Measurements from ENCODE around the gene PRKCH.

The PRKCH gene

GRCh38 chr14:61452452-61452851 is 131.1 kb downstream of the PRKCH start:
- H3K4me3 ChIP-seq (ENCODE audit: low read depth, low read length), result no peak overlapping the region
- no peak for TF ChIP-seq CTCF (IDR thresholded peaks at IDR 0.05; ENCODE audit: low read depth, low read length)

GRCh38 chr14:61453103-61453767 is 131.9 kb downstream of the PRKCH start:
- H3K4me3 ChIP-seq (ENCODE audit: low read depth, low read length), result no peak overlapping the region
- no peak for TF ChIP-seq CTCF (IDR thresholded peaks at IDR 0.05; ENCODE audit: low read depth, low read length)

- TF ChIP-seq CTCF (IDR thresholded peaks at IDR 0.05; ENCODE audit: low read depth, low read length), result no peak
- H3K4me3 ChIP-seq (ENCODE audit: low read depth, low read length), result no peak overlapping the region
Measured at GRCh38 chr14:61454545-61454944, 133.2 kb downstream of the PRKCH start.

GRCh38 chr14:61455351-61455750 is 134.0 kb downstream of the PRKCH start:
- no peak for TF ChIP-seq CTCF (IDR thresholded peaks at IDR 0.05; ENCODE audit: low read depth, low read length)
- H3K4me3 ChIP-seq (ENCODE audit: low read depth, low read length), result no peak overlapping the region

- TF ChIP-seq CTCF (IDR thresholded peaks at IDR 0.05; ENCODE audit: low read depth, low read length), result peak; percentile 68
Measured at GRCh38 chr14:61456720-61457119, 135.3 kb downstream of the PRKCH start.

DNA sequence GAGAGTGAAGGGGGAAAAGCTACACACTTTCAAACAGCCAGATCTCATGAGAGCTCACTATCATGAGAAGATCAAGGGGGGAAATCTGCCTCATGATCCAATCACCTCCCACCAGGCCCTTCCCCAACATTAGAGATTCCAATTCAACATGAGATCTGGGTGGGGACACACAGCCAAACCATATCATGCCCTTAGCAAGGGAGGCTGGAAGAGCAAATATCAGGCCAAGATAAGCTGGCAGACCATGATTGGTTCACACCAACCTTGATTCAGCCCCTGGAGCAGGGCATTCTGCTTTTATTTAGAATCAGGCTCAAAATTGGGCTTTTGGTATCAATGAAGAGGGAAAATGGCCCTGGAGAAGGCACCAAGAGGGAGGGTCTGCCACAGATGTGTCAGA is 137.4 kb downstream of the PRKCH start:
- no peak overlapping the region for H3K4me3 ChIP-seq (ENCODE audit: low read depth, low read length)
- no peak for TF ChIP-seq CTCF (IDR thresholded peaks at IDR 0.05; ENCODE audit: low read depth, low read length)

More at GRCh38 chr14:61456720-61457119, 135.3 kb downstream of the PRKCH start:
- no peak overlapping the region for H3K4me3 ChIP-seq (ENCODE audit: low read depth, low read length)

DNA sequence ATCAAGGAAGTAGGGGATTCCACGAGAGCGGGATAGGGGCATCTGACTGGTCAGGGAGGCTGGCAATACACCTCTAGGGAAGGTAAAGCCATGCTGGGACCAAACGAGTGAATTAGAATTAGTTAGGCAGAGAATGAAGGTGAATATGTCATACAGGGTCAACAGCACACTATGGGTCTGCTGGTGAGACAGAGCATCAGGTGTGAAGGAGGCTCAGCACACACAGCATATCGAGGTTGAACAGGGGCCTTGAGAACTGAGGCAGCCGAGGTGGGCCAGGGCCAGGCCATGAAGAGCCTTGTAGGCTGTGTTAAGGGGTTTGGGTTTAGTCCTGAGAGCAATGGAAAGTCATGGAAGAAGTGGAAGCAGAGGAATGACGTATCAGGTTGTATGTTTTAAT is 137.8 kb downstream of the PRKCH start:
- no peak overlapping the region for H3K4me3 ChIP-seq (ENCODE audit: low read depth, low read length)

More for the DNA sequence above, 137.8 kb downstream of the PRKCH start:
- TF ChIP-seq CTCF (IDR thresholded peaks at IDR 0.05; ENCODE audit: low read depth, low read length), result no peak

All from WI38 (cell line).